Skeletal muscle tissue (tissue), 4 donors: Measurements from ENCODE around the gene LAMA4. TPM values are rescaled to one million over a fixed set of nuclear protein-coding genes. Genes with fewer than 3 reads are reported as not detected.

ENCODE experiments used
- H3K27ac ChIP-seq: one replicate; pipeline ENCODE4 v1.7.0; 2013; ENCODE audit warnings: mild to moderate bottlenecking, low read depth, low read length, inconsistent platforms
- H3K27me3 ChIP-seq, 3 donors: one replicate each; pipeline ENCODE4 v1.7.0; 2013; ENCODE audit warnings: low read length in 3 of 3; ENCODE audit not compliant: control insufficient read depth in 3 of 3, insufficient read depth in 3 of 3
- H3K36me3 ChIP-seq, 3 donors: one replicate each; pipeline ENCODE4 v1.7.0; 2013; ENCODE audit warnings: low read length in 3 of 3; ENCODE audit not compliant: control insufficient read depth in 3 of 3, insufficient read depth in 3 of 3
- H3K4me1 ChIP-seq, 3 donors: one replicate each; pipeline ENCODE4 v1.7.0; 2013; ENCODE audit warnings: low read length in 3 of 3, mild to moderate bottlenecking in 3 of 3; ENCODE audit not compliant: control insufficient read depth in 3 of 3, insufficient read depth in 3 of 3
- H3K4me3 ChIP-seq, 3 donors: one replicate each; pipeline ENCODE4 v1.7.0; 2013; ENCODE audit warnings: low read length in 3 of 3
- H3K9ac ChIP-seq, 3 donors: one replicate each; pipeline ENCODE4 v1.7.0; 2013; ENCODE audit warnings: low read length in 3 of 3, mild to moderate bottlenecking in 3 of 3, moderate library complexity in 2 of 3, low read depth in 1 of 3
- H3K9me3 ChIP-seq, 3 donors: one replicate each; pipeline ENCODE4 v1.7.0; 2013; ENCODE audit warnings: low read length in 3 of 3; ENCODE audit not compliant: control insufficient read depth in 3 of 3
- total RNA-seq: library from RNA; depleted of rRNA; stranded (reverse); fragments of >200 nt; gene quantifications from one replicate; pipeline ENCODE4 v1.2.3, GENCODE V29; 2014
- donor health status: Osteomylitis.

LAMA4 gene
- total RNA-seq, 1 donor from 2014 or later: 248 TPM

DNA sequence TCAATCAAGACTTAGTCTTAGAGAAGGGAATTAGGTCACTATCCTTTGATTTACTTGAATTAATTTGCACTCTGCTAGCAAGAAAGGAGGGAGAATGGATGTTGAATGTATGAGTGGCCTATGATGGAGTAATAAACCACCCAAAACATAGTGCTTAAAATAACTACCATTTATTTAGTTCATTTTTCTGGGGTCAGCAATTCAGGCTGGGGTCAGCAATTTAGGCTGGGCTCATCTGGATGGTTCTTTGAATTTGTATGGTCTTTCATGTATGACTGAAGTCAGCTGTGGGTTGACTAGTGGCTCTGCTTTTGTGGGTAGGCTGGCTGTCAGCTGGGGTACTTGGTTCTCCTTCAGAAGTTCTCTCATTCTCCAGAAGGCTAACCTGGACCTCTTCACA lies 21.0 kb upstream of the LAMA4 start:
- H3K27me3 ChIP-seq: no peaks in the 10 kb centered on the region
- H3K4me3 ChIP-seq: no peak overlapping the region
- H3K9ac ChIP-seq: no peak overlapping the region
- H3K4me1 ChIP-seq: peaks cover 0 to 5% (median 0%) of the 10 kb centered on the region in 3 donors
- peaks cover 0 to 2% (median 0%) of the 10 kb centered on the region in 3 donors for H3K9me3 ChIP-seq
- no peaks in the 10 kb centered on the region for H3K36me3 ChIP-seq
- no peak overlapping the region for H3K27ac ChIP-seq

DNA sequence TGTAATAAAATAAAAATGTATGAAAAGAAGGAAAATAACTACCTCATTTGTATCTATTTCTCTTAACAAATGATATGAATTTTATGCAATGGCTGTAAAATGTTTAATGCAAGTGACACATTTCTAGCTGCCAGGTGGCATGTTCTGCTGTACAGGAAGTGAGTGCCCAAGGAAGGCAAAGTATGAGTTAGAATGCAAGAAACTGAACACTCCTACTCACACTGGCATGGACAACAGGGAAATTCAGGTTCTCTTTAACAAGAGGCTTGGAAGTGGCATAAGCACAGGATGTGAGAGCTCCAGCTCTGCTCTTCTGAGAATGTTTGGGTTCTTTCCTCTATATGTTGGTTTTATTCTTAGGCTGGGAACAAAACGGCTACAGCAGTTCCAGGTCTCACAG lies 20.4 kb upstream of the LAMA4 start:
- H3K4me1 ChIP-seq: peaks cover 0 to under 1% (median 0%) of the 10 kb centered on the region in 3 donors
- no peak overlapping the region for H3K9ac ChIP-seq
- H3K9me3 ChIP-seq: peaks cover 0 to 2% (median 0%) of the 10 kb centered on the region in 3 donors
- H3K36me3 ChIP-seq: no peaks in the 10 kb centered on the region
- no peak overlapping the region for H3K4me3 ChIP-seq
- H3K27me3 ChIP-seq: no peaks in the 10 kb centered on the region
- no peak overlapping the region for H3K27ac ChIP-seq

DNA sequence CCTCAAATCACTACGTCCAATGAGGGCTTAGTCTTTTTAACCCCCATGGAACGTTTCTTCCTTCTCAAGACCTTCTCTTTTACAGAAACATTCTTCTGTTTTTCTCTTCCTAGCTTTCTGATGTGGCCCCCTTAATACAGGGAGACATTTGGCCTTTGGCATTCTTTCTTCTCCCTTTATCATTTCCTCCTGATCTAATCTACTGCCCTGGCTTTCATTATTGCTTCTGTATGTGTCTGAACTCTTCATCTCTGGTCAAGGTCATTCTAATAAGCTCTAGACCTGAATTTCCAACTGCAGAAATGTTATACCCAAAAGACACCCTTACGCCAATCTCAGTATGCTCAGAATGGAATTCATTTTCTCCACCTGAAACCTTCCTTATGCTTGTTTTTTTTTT lies 18.4 kb upstream of the LAMA4 start:
- no peak overlapping the region for H3K27ac ChIP-seq
- no peaks in the 10 kb centered on the region for H3K36me3 ChIP-seq
- H3K27me3 ChIP-seq: no peaks in the 10 kb centered on the region
- H3K4me1 ChIP-seq: peaks cover 0 to 6% (median 0%) of the 10 kb centered on the region in 3 donors
- H3K9ac ChIP-seq: no peak overlapping the region
- H3K9me3 ChIP-seq: peaks cover 0 to 2% (median 0%) of the 10 kb centered on the region in 3 donors
- no peak overlapping the region for H3K4me3 ChIP-seq

DNA sequence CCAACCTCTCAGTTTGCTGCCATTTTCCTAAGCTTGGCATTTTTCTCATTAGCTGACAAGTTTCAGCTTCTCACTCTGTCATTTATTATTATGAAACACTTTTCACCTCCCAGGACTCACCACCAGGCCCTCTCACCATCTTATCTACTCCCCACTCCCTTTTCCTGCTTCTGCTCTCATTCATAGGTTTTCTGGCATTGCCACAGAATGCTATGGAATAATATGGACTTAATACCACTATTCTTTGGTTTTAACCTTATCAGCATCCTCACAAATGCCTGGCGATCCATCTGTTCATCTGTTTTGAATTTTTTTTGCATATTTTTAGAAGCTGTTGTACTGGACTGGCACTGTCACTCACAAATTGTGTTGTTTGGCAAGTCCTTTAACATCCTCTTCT lies 16.4 kb upstream of the LAMA4 start:
- Histone ChIP-seq H3K36me3 (no peaks in the 10 kb centered on the region), H3K27me3 (no peaks in the 10 kb centered on the region), H3K4me3 (no peak overlapping the region), H3K9ac (no peak overlapping the region), H3K27ac (no peak overlapping the region), H3K9me3 (peaks cover 0 to 2% (median 0%) of the 10 kb centered on the region in 3 donors), H3K4me1 (peaks cover 0 to 6% (median 0%) of the 10 kb centered on the region in 3 donors)

DNA sequence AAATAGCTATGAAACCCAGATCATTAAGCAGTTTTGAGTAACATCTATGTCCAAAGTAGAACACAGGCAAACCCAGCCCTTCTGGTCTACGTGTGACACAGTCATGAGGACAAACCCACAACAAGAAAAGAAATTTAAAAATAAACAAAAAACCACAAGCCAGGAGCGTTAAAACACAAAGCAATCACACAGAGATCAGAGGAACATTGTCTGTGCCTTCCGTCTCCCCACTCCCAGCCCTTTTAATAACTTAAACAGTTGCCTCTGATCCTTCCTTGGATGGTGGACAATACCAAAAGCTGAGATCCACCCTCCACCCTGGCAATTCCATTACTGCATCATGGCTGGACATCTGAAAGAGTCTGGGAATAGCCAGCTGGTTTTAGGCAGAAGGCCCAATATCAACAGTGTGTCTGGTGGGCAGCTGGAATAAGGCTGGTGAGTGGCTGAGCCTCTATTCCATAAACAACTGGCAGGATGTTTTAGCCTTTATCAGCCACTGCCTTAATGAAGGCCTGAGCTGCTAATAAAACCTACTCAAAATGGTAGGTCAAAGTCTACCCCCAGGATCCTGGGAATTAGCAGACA lies 15.7 kb upstream of the LAMA4 start:
- Histone ChIP-seq H3K27me3 (no peaks in the 10 kb centered on the region), H3K4me3 (no peak overlapping the region), H3K9me3 (peaks cover 0 to 2% (median 0%) of the 10 kb centered on the region in 3 donors), H3K9ac (no peak overlapping the region), H3K27ac (no peak overlapping the region), H3K36me3 (no peaks in the 10 kb centered on the region), H3K4me1 (peaks cover 0 to 6% (median 0%) of the 10 kb centered on the region in 3 donors)

DNA sequence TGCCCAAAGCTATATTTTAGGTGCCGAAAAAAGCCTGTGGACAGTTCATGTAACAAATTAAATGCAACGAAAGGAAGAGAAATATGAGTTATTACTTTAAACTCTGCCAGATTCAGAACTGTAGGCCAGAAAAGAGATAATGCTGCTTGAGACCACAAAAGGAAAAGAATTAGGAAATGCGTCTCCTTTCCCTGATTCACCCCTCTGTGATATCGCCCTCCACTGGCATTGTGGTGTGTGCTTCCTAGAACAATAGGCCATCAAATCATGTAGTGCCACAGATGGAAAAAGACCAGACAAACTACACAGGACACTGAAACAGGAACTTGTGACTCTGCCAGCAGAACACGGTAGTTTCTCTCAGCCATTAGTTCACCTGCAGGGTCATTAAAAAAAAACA lies 14.7 kb upstream of the LAMA4 start:
- peaks cover 0 to 2% (median 0%) of the 10 kb centered on the region in 3 donors for H3K9me3 ChIP-seq
- no peak overlapping the region for H3K9ac ChIP-seq
- H3K4me1 ChIP-seq: peaks cover 0 to 6% (median 0%) of the 10 kb centered on the region in 3 donors
- no peak overlapping the region for H3K4me3 ChIP-seq
- no peaks in the 10 kb centered on the region for H3K36me3 ChIP-seq
- peak overlapping the region; percentile 20 for H3K27ac ChIP-seq
- H3K27me3 ChIP-seq: no peaks in the 10 kb centered on the region

DNA sequence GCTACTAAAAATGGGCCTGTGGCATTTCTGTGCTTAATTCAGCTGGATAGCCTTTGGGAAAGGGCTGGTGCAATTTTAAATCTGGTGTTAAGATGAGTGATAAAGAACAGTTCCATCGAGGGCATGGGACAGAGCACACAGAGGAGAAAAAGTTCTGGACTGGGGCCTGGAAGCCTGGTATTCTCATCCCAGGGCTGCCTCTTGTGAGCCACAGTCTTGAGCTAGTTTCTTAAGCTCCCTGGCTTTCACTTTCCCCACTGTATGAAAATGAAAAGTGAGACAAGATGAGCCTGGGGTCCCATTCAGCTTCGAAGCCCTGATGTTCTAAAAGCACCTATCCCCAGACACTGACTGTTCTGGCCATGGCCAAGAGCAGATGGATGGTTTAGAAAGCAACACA lies 14.3 kb upstream of the LAMA4 start:
- no peaks in the 10 kb centered on the region for H3K36me3 ChIP-seq
- peaks cover 0 to 2% (median 0%) of the 10 kb centered on the region in 3 donors for H3K9me3 ChIP-seq
- H3K27ac ChIP-seq: peak overlapping the region; percentile 20
- no peak overlapping the region for H3K9ac ChIP-seq
- peaks cover 0 to 6% (median 0%) of the 10 kb centered on the region in 3 donors for H3K4me1 ChIP-seq
- H3K4me3 ChIP-seq: no peak overlapping the region
- H3K27me3 ChIP-seq: no peaks in the 10 kb centered on the region

DNA sequence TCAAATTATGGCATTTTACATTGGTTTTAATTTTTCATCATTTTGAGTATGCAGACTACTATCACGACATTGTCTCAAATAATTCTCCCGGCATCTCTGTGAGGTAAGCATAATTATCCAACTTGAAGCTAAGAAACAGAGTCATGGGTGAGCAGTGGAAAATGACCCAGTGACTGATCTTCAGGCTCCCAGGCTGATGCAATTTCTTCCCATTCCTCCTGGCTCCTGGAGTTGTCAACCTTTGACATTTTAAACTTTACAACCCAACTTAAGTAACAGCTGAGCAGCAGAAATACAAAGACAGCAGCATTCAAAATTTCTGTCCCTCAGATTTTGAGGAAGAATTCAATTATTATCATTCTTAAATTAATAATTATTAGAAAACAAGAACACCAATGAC lies 13.7 kb upstream of the LAMA4 start:
- no peak overlapping the region for H3K9ac ChIP-seq
- no peaks in the 10 kb centered on the region for H3K36me3 ChIP-seq
- no peak overlapping the region for H3K27ac ChIP-seq
- no peak overlapping the region for H3K4me3 ChIP-seq
- peaks cover 0 to 6% (median 0%) of the 10 kb centered on the region in 3 donors for H3K4me1 ChIP-seq
- H3K27me3 ChIP-seq: no peaks in the 10 kb centered on the region
- H3K9me3 ChIP-seq: peaks cover 0 to 2% (median 0%) of the 10 kb centered on the region in 3 donors

DNA sequence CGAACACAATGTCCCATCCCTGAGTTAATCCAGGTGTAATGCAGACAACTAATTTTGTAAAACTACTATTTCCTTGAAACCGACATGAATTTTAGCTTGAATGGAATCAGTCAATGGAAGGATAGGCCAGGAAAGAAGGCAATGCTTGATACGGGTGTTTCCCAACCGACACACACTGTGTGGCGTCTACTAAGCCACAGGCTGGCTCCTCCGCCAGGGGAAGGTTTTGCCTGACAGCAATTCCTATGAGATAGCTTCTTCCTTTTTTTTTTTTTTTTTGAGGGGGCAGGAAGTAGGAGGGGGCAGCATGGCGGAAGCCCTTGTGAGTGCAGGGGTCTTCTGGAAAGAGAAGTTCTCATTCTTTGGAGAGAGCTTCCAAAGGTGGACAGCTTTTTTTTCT lies 12.0 kb upstream of the LAMA4 start:
- Histone ChIP-seq H3K27me3 (no peaks in the 10 kb centered on the region), H3K27ac (no peak overlapping the region), H3K4me1 (peaks cover 0 to 6% (median 0%) of the 10 kb centered on the region in 3 donors), H3K36me3 (no peaks in the 10 kb centered on the region), H3K9me3 (peaks cover 0 to 2% (median 0%) of the 10 kb centered on the region in 3 donors), H3K9ac (no peak overlapping the region), H3K4me3 (no peak overlapping the region)

DNA sequence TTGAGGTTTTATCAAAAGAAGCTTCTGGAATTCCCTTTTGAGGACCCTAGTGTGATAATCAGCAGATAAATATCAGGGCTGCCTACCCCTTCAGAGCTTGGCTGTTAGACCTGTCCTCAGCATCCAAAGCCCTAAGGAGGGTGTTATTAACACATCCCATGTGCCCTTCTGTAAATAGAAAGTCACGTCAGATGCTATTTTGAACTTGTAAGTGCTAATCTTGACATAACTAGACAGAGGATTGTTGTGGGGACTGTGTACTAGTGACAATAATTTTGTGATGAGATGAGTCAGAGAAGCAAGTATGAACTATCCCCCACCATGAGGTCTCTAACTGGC lies 4.9 kb upstream of the LAMA4 start:
- no peaks in the 10 kb centered on the region for H3K9me3 ChIP-seq
- no peak overlapping the region for H3K27ac ChIP-seq
- H3K4me1 ChIP-seq: peaks cover 3 to 11% (median 10%) of the 10 kb centered on the region in 3 donors
- H3K27me3 ChIP-seq: no peaks in the 10 kb centered on the region
- H3K9ac ChIP-seq: no peak overlapping the region
- peak overlapping the region in 1 of 3 donors; percentile 2 for H3K4me3 ChIP-seq
- no peaks in the 10 kb centered on the region for H3K36me3 ChIP-seq
